HepG2 (cell line): ENCODE measurements around the gene VAMP5. TPM values are rescaled to one million over a fixed set of nuclear protein-coding genes. Genes with fewer than 3 reads are reported as not detected.

Source experiments
- DNMT1 ChIP-seq: sonication (generic); formaldehyde crosslinking; IDR thresholded peaks from 2 replicates; pipeline ENCODE4 v1.5.1; 2020; ENCODE audit warnings: mild to moderate bottlenecking, missing genetic modification reagents
- E2F5 ChIP-seq: sonication (generic); formaldehyde crosslinking; conservative IDR thresholded peaks from 2 replicates; pipeline ENCODE4 v1.4.0; 2020; ENCODE audit warnings: missing genetic modification reagents
- HCFC1 ChIP-seq: fragments of 150-350 bp; IDR thresholded peaks from 2 replicates; pipeline ENCODE4 v1.6.1; 2014; ENCODE audit warnings: low read depth, low read length
- HIVEP1 ChIP-seq: sonication (generic); formaldehyde crosslinking; IDR thresholded peaks from 2 replicates; pipeline ENCODE4 v1.4.0; 2020; ENCODE audit warnings: mild to moderate bottlenecking, missing genetic modification reagents
- MEF2D ChIP-seq: sonication (generic); formaldehyde crosslinking; IDR thresholded peaks from 2 replicates; pipeline ENCODE4 v1.5.1; 2020; ENCODE audit warnings: mild to moderate bottlenecking, missing genetic modification reagents
- MXI1 ChIP-seq: IDR thresholded peaks from 3 replicates; pipeline ENCODE4 v1.6.1; 2012; ENCODE audit warnings: low read depth, low read length, inconsistent platforms, borderline replicate concordance
- NFATC3 ChIP-seq: sonication (generic); formaldehyde crosslinking; IDR thresholded peaks from 2 replicates; pipeline ENCODE4 v1.5.1; 2020; ENCODE audit warnings: mild to moderate bottlenecking, missing genetic modification reagents
- PREB ChIP-seq: sonication (generic); formaldehyde crosslinking; IDR thresholded peaks from 2 replicates; pipeline ENCODE4 v1.4.0; 2020; ENCODE audit warnings: missing genetic modification reagents
- RFX1 ChIP-seq: fragments of 450-650 bp; IDR thresholded peaks from 2 replicates; pipeline ENCODE4 v1.6.1; 2017
- THAP9 ChIP-seq: sonication (generic); formaldehyde crosslinking; IDR thresholded peaks from 2 replicates; pipeline ENCODE4; 2020; ENCODE audit warnings: missing genetic modification reagents, mild to moderate bottlenecking, borderline replicate concordance
- ZBTB42 ChIP-seq: sonication (generic); formaldehyde crosslinking; IDR thresholded peaks from 2 replicates; pipeline ENCODE4 v1.5.0; 2020; ENCODE audit warnings: mild to moderate bottlenecking, missing genetic modification reagents
- ZFAT ChIP-seq: sonication (generic); formaldehyde crosslinking; conservative IDR thresholded peaks from 2 replicates; pipeline ENCODE4 v1.8.1; 2023; ENCODE audit warnings: missing genetic modification reagents, inconsistent platforms
- ZNF230 ChIP-seq: sonication (generic); formaldehyde crosslinking; IDR thresholded peaks from 2 replicates; pipeline ENCODE4 v1.4.0; 2020; ENCODE audit warnings: mild to moderate bottlenecking, missing genetic modification reagents
- ZNF274 ChIP-seq: sonication (generic); formaldehyde crosslinking; IDR thresholded peaks from 2 replicates; pipeline ENCODE4 v1.5.1; 2020; ENCODE audit warnings: mild to moderate bottlenecking, missing genetic modification reagents
- ZNF317 ChIP-seq: sonication (generic); formaldehyde crosslinking; IDR thresholded peaks from 2 replicates; pipeline ENCODE4 v1.5.0; 2020; ENCODE audit warnings: mild to moderate bottlenecking, missing genetic modification reagents
- ZSCAN25 ChIP-seq: sonication (generic); formaldehyde crosslinking; IDR thresholded peaks from 2 replicates; pipeline ENCODE4 v1.8.0; 2022; ENCODE audit warnings: mild to moderate bottlenecking, missing genetic modification reagents
- polyA plus RNA-seq, 8 experiments: library from polyadenylated mRNA; depleted of rRNA in 3 of 8; stranded (reverse) in 7 of 8; unstranded in 1 of 8; fragments of >200 nt; fragmentation: Illumina TruSeq in 4 of 8; extraction: Trizol in 4 of 8; gene quantifications; 2 replicates each; pipeline versions ENCODE4 v1.2.1 to v1.2.3, GENCODE V29; 2011 to 2016; ENCODE audit warnings: low read depth in 4 of 8, missing spikeins in 1 of 8, mixed read lengths in 1 of 8; ENCODE audit not compliant: insufficient read depth in 1 of 8
- total RNA-seq, 5 experiments: library from RNA; depleted of rRNA; stranded (reverse); fragments of >200 nt; fragmentation: Illumina TruSeq; extraction: Trizol; gene quantifications; 2 replicates each; pipeline ENCODE4 v1.2.3, GENCODE V29; 2016; ENCODE audit warnings: low read depth in 1 of 5
- TF ChIP-seq, protein P1 (sequence below): sonication (generic); formaldehyde crosslinking; IDR thresholded peaks from 2 replicates; pipeline ENCODE4 v1.4.0; 2020; ENCODE audit warnings: missing genetic modification reagents, borderline replicate concordance
- TF ChIP-seq, protein P2 (sequence below): IDR thresholded peaks from 2 replicates; pipeline ENCODE4 v1.6.1; 2016; ENCODE audit warnings: missing compliant biosample characterization, missing genetic modification reagents, borderline replicate concordance

VAMP5 gene
- total and polyA plus RNA-seq, 2 of the 13 experiments (the other 11 are each of a cell fraction or from before 2014, with no cell fraction given): 7.2 to 56.7 TPM

DNA sequence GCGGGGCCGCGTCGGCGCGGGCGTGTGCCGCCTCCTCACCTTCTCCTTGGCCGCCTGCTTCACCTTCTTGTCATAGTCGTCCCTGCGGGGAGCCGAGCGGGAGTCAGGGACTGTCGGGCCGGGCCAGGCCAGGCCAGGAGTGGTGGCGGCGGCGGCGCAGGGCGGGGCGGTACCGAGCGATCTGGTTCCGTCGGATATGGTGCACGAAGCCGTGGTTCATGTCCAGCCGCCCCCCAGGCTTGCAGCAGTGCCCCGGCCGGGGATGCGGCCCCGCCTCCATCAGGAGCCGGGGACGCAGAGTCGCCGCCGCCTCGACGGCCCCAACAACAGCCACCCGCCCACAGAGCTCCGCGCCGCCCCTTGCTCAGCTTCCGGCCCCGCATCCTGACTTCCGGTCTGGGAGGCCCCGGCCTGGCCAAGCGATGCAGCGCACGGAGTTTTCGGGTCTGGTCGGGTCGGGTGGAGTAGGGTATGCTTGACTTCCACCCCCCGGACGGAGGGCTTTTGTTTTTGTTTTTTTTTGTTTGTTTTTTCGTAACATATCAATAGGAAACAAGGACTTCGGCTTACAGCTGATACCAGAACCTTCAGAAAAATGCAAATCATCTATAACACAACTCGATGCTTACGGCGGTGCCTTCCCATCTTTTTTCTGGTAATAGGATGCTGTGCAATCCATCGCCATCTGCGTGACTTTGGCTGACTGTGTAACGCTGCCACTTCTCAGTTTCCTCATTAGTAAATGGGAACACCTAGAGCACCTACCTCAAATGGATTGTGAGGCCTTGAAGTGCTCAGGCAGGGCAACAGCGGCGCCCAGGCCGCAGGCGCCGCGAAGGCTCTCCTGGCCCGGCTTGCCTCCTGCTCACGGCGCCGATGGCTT is 27.7 kb downstream of the VAMP5 start, which contains the start of gene C2orf68 (continued):
- TF ChIP-seq, protein P1, sequence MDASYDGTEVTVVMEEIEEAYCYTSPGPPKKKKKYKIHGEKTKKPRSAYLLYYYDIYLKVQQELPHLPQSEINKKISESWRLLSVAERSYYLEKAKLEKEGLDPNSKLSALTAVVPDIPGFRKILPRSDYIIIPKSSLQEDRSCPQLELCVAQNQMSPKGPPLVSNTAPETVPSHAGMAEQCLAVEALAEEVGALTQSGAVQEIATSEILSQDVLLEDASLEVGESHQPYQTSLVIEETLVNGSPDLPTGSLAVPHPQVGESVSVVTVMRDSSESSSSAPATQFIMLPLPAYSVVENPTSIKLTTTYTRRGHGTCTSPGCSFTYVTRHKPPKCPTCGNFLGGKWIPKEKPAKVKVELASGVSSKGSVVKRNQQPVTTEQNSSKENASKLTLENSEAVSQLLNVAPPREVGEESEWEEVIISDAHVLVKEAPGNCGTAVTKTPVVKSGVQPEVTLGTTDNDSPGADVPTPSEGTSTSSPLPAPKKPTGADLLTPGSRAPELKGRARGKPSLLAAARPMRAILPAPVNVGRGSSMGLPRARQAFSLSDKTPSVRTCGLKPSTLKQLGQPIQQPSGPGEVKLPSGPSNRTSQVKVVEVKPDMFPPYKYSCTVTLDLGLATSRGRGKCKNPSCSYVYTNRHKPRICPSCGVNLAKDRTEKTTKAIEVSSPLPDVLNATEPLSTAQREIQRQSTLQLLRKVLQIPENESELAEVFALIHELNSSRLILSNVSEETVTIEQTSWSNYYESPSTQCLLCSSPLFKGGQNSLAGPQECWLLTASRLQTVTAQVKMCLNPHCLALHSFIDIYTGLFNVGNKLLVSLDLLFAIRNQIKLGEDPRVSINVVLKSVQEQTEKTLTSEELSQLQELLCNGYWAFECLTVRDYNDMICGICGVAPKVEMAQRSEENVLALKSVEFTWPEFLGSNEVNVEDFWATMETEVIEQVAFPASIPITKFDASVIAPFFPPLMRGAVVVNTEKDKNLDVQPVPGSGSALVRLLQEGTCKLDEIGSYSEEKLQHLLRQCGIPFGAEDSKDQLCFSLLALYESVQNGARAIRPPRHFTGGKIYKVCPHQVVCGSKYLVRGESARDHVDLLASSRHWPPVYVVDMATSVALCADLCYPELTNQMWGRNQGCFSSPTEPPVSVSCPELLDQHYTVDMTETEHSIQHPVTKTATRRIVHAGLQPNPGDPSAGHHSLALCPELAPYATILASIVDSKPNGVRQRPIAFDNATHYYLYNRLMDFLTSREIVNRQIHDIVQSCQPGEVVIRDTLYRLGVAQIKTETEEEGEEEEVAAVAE (CRISPR knock-in tag): peak; percentile 32; the same call in 1 of the 2 replicates
- TF ChIP-seq, protein P2, sequence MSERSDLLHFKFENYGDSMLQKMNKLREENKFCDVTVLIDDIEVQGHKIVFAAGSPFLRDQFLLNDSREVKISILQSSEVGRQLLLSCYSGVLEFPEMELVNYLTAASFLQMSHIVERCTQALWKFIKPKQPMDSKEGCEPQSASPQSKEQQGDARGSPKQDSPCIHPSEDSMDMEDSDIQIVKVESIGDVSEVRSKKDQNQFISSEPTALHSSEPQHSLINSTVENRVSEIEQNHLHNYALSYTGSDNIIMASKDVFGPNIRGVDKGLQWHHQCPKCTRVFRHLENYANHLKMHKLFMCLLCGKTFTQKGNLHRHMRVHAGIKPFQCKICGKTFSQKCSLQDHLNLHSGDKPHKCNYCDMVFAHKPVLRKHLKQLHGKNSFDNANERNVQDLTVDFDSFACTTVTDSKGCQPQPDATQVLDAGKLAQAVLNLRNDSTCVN: peak; percentile 77
- TF ChIP-seq MEF2D (peak; percentile 54; the same call in 1 of the 2 replicates), RFX1 (no peak), ZBTB42 (CRISPR knock-in tag) (no peak), ZSCAN25 (CRISPR knock-in tag) (peak; percentile 74; the same call in 1 of the 2 replicates), PREB (0 out of 2 replicates have a peak, but pooled peaks have one; percentile 55), DNMT1 (CRISPR knock-in tag) (0 out of 2 replicates have a peak, but pooled peaks have one; percentile 94), E2F5 (CRISPR knock-in tag) (peak; percentile 19; the same call in 1 of the 2 replicates), ZNF317 (CRISPR knock-in tag) (peak; percentile 41; the same call in 1 of the 2 replicates), HIVEP1 (CRISPR knock-in tag) (peak; percentile 66), HCFC1 (peak; percentile 52), MXI1 (peak; percentile 55; the same call in 1 of the 3 replicates), ZFAT (CRISPR knock-in tag) (no peak), THAP9 (CRISPR knock-in tag) (peak; percentile 85; the same call in 1 of the 2 replicates), NFATC3 (CRISPR knock-in tag) (no peak), ZNF274 (CRISPR knock-in tag) (no peak), ZNF230 (CRISPR knock-in tag) (peak; percentile 94)
